ENCODE data around the gene ZNFX1.
"Not testable (repeated sequence)": the region's sequence is repeated elsewhere in the genome, so short reads cannot be mapped to it uniquely, and the experiment has no call there.

ZNFX1 gene

GRCh38 chr20:49247169-49247723 lies 30.6 kb downstream of the ZNFX1 start:
- no peak for DNase-seq

GRCh38 chr20:49245921-49246740 lies 31.7 kb downstream of the ZNFX1 start:
- DNase-seq, result no peak

GRCh38 chr20:49237531-49237930 lies 40.3 kb downstream of the ZNFX1 start:
- no peak for DNase-seq

DNA sequence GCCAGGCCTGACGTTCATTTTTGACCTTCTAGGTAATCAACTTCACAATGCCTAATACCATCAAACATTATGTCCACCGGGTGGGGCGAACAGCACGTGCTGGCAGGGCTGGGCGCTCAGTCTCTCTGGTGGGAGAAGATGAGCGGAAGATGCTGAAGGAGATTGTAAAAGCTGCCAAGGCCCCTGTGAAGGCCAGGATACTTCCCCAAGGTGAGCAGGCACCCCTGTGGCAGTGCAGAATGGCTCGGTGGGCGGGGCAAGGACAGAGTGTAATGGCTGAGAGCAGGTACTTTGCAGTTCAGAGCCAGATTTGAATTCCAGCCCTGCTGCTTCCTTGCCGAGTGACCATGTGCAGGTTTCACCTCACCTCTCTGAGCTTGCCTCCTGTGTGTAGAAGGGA lies 41.6 kb downstream of the ZNFX1 start:
- no peak for DNase-seq

- no peak for DNase-seq
These were observed 43.0 kb downstream of the ZNFX1 start for GRCh38 chr20:49234831-49235230.

DNA sequence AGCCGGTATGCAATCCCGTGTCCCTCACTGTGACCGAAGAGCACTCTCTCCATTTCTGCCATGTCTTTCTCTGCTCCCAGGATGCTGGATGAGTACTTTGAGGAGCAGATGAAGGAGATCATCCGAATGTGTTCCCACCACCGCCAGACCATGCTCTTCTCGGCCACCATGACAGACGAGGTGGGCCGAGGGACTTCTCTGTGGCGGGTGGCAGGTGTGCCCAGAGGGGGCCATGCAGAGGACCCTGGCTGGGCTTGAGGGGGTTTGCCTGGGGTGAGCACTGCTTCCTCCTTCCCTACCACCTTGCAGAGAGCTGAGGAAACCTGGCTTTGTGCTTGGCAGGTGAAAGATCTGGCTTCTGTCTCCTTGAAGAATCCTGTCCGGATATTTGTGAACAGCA lies 44.6 kb downstream of the ZNFX1 start:
- DNase-seq, result no peak

DNA sequence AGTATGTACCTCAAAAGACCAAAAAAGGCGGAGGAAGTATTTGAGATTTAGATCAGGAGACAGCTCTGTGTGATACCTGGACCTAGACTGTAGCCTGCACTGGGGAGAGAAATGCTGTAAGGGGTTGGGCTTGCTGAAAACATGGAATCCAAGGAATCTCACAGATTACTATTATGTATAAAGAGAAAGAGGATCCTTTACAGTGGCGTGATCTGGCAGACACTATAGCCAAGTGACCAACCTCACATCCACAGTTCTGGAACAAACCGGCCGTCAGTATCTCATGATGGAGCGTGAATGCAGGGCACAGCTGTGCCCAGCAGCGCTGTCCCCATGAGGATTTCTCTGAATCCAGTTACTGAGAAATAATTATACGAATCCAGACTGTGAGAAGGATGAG lies 46.4 kb downstream of the ZNFX1 start:
- DNase-seq, result no peak

GRCh38 chr20:49230561-49231133 lies 47.2 kb downstream of the ZNFX1 start:
- no peak for DNase-seq

- no peak for DNase-seq
These were observed 47.8 kb downstream of the ZNFX1 start for GRCh38 chr20:49230021-49230420.

DNA sequence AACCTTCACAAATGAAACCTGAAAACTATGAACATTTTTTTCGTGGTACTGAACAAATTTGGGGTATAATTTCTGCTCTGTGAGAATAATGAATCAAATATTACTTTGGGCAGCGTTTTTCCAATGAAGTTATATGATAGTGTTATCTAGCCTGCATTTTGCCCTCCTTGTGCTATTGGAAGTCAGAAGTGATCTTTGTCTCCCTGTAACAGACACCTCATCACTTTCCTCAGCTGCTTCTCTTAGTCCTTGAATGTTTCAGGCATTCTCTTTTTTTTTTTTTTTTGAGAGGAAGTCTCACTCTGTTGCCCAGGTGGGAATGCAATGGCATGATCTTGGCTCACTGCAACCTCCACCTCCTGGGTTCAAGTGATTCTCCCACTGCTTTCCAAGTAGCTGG lies 48.5 kb downstream of the ZNFX1 start:
- no peak for DNase-seq

GRCh38 chr20:49228676-49229075 lies 49.2 kb downstream of the ZNFX1 start:
- no peak for DNase-seq

- DNase-seq, result no peak
These were observed 52.0 kb downstream of the ZNFX1 start for GRCh38 chr20:49225896-49226295.

DNA sequence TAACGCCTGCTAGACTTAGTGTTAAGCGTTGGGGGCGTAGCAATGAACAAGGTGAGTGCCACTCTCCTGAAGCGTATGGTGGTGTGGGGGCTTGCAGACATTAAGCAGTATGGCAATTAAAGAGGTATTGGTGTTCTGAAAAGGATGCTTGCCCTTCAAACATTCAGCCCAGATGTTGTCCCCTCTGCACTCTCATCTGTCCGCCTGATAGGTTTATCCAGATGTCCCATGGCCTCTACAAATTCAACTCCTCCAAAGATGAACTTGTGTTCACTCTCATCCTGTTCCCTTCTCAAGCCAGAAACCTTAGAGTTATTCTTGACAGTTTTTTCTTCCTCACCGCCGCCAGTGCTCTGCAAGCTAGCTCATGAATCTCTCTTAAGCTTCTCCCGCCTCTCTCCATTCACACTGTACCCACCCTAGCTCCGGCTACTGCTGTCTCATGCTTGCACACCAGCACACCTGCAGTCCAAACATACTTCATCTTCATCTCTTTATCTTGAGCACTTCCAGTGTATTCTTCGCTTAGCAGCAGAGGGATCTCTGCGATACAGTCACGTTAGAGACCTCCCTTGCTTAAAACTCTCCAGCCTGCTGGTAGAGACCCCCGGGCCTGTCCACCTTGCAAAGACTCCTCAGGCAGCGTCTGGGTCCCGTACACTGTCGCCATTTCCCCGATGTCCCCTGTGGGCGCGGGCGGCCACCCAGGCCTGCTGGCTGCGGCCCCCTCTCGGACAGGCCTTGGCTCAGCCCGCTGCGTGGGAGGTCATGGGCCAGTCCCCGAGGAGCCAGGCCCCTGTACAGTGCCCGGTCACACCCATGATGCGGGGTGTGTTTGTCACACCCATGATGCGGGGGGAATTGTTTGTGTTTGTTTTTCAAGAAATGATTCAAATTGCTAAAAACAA lies 57.7 kb downstream of the ZNFX1 start:
- no peak for DNase-seq

- peak; percentile 93 for DNase-seq
These were observed 58.5 kb downstream of the ZNFX1 start, which contains the start of gene DDX27 for GRCh38 chr20:49219091-49219923. Gene DDX27, plus strand, starts transcription at chr20:49219416. Its CDS starts 33 bp downstream, at chr20:49219449.

- DNase-seq, result not testable (repeated sequence)
These were observed 59.1 kb downstream of the ZNFX1 start for GRCh38 chr20:49218739-49219090.

DNA sequence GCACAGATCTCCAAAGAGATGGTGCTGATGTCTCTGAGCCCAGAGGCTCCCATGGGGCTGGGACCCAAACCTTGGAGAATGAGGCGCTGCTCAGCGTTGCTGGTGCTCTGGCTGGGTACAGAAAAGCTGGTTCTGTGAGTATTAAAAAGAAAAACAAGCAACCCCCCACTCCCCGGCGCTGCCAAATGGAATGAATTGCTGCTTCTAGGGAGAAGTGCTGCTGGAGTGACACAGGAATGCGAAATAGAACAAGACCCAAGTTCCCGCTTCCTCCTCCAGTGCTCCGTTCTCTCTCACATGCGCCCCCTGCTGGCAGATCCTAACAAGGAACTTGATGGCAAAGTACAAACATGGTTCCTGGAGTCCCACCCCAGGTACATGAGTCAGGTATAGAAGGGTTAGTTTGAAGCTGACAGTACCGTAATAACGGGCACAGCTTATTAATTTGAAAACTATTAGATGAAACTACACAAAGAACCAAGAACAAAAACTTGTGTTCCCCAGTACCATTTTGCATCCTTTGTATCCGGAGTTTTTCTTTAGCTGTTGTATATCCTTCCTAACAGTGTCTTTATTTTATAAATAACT lies 60.8 kb downstream of the ZNFX1 start:
- DNase-seq, result peak; percentile 81

- DNase-seq, result no peak
These were observed 62.6 kb downstream of the ZNFX1 start for GRCh38 chr20:49215232-49215631.

GRCh38 chr20:49214571-49214970 lies 63.3 kb downstream of the ZNFX1 start:
- no peak for DNase-seq

DNA sequence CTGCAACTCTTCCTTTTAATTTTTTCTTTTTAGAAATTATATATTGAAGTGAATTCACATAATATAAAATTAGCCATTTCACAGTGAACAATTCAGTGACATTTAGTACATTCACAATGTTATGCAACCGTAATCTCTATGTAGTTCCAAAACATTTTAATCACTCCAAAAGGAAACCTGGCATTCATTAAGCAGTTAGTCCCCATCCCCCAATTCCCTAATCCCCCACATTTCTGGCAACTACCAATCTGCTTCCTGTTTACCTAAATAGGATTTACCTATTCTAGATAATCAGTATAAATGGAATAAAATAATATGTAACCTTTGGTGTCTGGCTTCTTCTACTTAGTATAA lies 67.1 kb downstream of the ZNFX1 start:
- no peak for DNase-seq

- DNase-seq, result no peak
These were observed 67.6 kb downstream of the ZNFX1 start for GRCh38 chr20:49210101-49210756.

- no peak for DNase-seq
These were observed 70.8 kb downstream of the ZNFX1 start for GRCh38 chr20:49207076-49207475.
